H9 (cell line): ENCODE results near the gene CNKSR1. TPM values are rescaled to one million over a fixed set of nuclear protein-coding genes. Genes with fewer than 3 reads are reported as not detected.

ENCODE experiments used
- DNase-seq: peaks from one replicate; pipeline ENCODE4 v3.0.0-alpha.2; 2017
- H2AFZ ChIP-seq: one replicate; pipeline ENCODE4 v1.6.1; 2013; ENCODE audit warnings: mild to moderate bottlenecking, low read length, control low read depth, moderate library complexity
- H2AK5ac ChIP-seq: 2 replicates; pipeline ENCODE4 v1.6.1; 2013; ENCODE audit warnings: low read length, control low read depth, mixed read lengths; ENCODE audit not compliant: insufficient read length
- H2BK120ac ChIP-seq: one replicate; pipeline ENCODE4 v1.6.1; 2013; ENCODE audit warnings: low read depth, mild to moderate bottlenecking, low read length, control low read depth, inconsistent platforms; ENCODE audit not compliant: poor library complexity, severe bottlenecking
- H2BK12ac ChIP-seq: 2 replicates; pipeline ENCODE4 v1.6.1; 2013; ENCODE audit warnings: low read length, control low read depth, mixed read lengths, low read depth; ENCODE audit not compliant: insufficient read length
- H2BK15ac ChIP-seq: 2 replicates; pipeline ENCODE4 v1.6.1; 2013; ENCODE audit warnings: low read depth, low read length, control low read depth
- H2BK20ac ChIP-seq: one replicate; pipeline ENCODE4 v1.6.1; 2013; ENCODE audit warnings: low read depth, mild to moderate bottlenecking, low read length, control low read depth, inconsistent platforms; ENCODE audit not compliant: poor library complexity, severe bottlenecking
- H2BK5ac ChIP-seq: 2 replicates; pipeline ENCODE4 v1.6.1; 2013; ENCODE audit warnings: low read length, control low read depth, mixed read lengths; ENCODE audit not compliant: insufficient read length
- H3K14ac ChIP-seq: 2 replicates; pipeline ENCODE4 v1.6.1; 2013; ENCODE audit warnings: low read length, control low read depth; ENCODE audit not compliant: insufficient read depth
- H3K18ac ChIP-seq: 2 replicates; pipeline ENCODE4 v1.6.1; 2013; ENCODE audit warnings: low read depth, mild to moderate bottlenecking, mixed read lengths, low read length, control low read depth; ENCODE audit not compliant: insufficient read length
- H3K23ac ChIP-seq: 2 replicates; pipeline ENCODE4 v1.6.1; 2013; ENCODE audit warnings: low read length, control low read depth, mixed read lengths, low read depth; ENCODE audit not compliant: insufficient read length
- H3K23me2 ChIP-seq: 2 replicates; pipeline ENCODE4 v1.6.1; 2013; ENCODE audit warnings: low read depth, mild to moderate bottlenecking, mixed read lengths, low read length, control low read depth; ENCODE audit not compliant: insufficient read length, poor library complexity, severe bottlenecking
- H3K27ac ChIP-seq: 2 replicates; pipeline ENCODE4 v1.5.1; 2013; ENCODE audit warnings: low read length, control low read depth, mixed read lengths, low read depth; ENCODE audit not compliant: insufficient read length
- H3K27me3 ChIP-seq: 2 replicates; pipeline ENCODE4 v1.6.1; 2013; ENCODE audit warnings: low read length, control low read depth, inconsistent platforms; ENCODE audit not compliant: insufficient read depth
- H3K4ac ChIP-seq: 2 replicates; pipeline ENCODE4 v1.6.1; 2013; ENCODE audit warnings: low read depth, mild to moderate bottlenecking, control low read depth, inconsistent platforms, low read length, moderate library complexity
- H3K4me1 ChIP-seq: 2 replicates; pipeline ENCODE4 v1.6.1; 2013; ENCODE audit warnings: low read length, control low read depth, inconsistent platforms; ENCODE audit not compliant: insufficient read depth
- H3K4me2 ChIP-seq: 2 replicates; pipeline ENCODE4 v1.6.1; 2013; ENCODE audit warnings: low read length, control low read depth, mixed read lengths; ENCODE audit not compliant: insufficient read length, insufficient read depth
- H3K56ac ChIP-seq: 2 replicates; pipeline ENCODE4 v1.6.1; 2013; ENCODE audit warnings: low read depth, mild to moderate bottlenecking, mixed read lengths, low read length, control low read depth; ENCODE audit not compliant: insufficient read length
- H3K79me1 ChIP-seq: 2 replicates; pipeline ENCODE4 v1.6.1; 2013; ENCODE audit warnings: low read depth, mild to moderate bottlenecking, moderate library complexity, low read length, control low read depth, inconsistent platforms; ENCODE audit not compliant: insufficient read depth, poor library complexity, severe bottlenecking
- H3K79me2 ChIP-seq: 2 replicates; pipeline ENCODE4 v1.6.1; 2013; ENCODE audit warnings: low read length, control low read depth, inconsistent platforms; ENCODE audit not compliant: insufficient read depth
- H3K9ac ChIP-seq: 2 replicates; pipeline ENCODE4 v1.6.1; 2013; ENCODE audit warnings: low read length, control low read depth, mixed read lengths; ENCODE audit not compliant: insufficient read length; ENCODE audit errors: extremely low read depth
- H3K9me3 ChIP-seq: one replicate; pipeline ENCODE4 v1.6.1; 2013; ENCODE audit warnings: low read depth, low read length, inconsistent platforms; ENCODE audit not compliant: control insufficient read depth
- H3T11ph ChIP-seq: one replicate; pipeline ENCODE4 v1.6.1; 2013; ENCODE audit warnings: mild to moderate bottlenecking, low read length, control low read depth, inconsistent platforms
- H4K20me1 ChIP-seq: one replicate; pipeline ENCODE4 v1.6.1; 2013; ENCODE audit not compliant: control insufficient read depth, insufficient read length, insufficient read depth
- H4K5ac ChIP-seq: 2 replicates; pipeline ENCODE4 v1.6.1; 2013; ENCODE audit warnings: low read depth, mild to moderate bottlenecking, mixed read lengths, low read length, control low read depth; ENCODE audit not compliant: insufficient read length
- H4K8ac ChIP-seq: replicated peaks from 2 replicates; pipeline ENCODE4 v1.6.1; 2013; ENCODE audit warnings: low read length, control low read depth, mixed read lengths, low read depth; ENCODE audit not compliant: insufficient read length
- H4K91ac ChIP-seq: 2 replicates; pipeline ENCODE4 v1.6.1; 2013; ENCODE audit warnings: low read depth, mild to moderate bottlenecking, moderate library complexity, mixed read lengths, low read length, control low read depth; ENCODE audit not compliant: insufficient read length
- H3K27ac Mint-ChIP-seq, 3 experiments: 2 replicates in 2 of 3; 3 replicates in 1 of 3; pipeline ENCODE4 v1.8.0; 2020 to 2021; ENCODE audit warnings: mixed read lengths in 3 of 3, mild to moderate bottlenecking in 1 of 3, moderate library complexity in 1 of 3
- H3K27me3 Mint-ChIP-seq: 2 replicates; pipeline ENCODE4 v1.8.0; 2021; ENCODE audit warnings: low read depth, mild to moderate bottlenecking, moderate library complexity, mixed read lengths
- H3K36me3 Mint-ChIP-seq, 3 experiments: 2 replicates in 2 of 3; 3 replicates in 1 of 3; pipeline ENCODE4 v1.8.0; 2020 to 2021; ENCODE audit warnings: low read depth in 3 of 3, mixed read lengths in 3 of 3; ENCODE audit not compliant: insufficient read depth in 1 of 3
- H3K4me1 Mint-ChIP-seq, 2 experiments: 2 replicates each; pipeline ENCODE4 v1.8.0; 2020; ENCODE audit warnings: mixed read lengths in 2 of 2
- H3K4me3 Mint-ChIP-seq, 2 experiments: 2 replicates in 1 of 2; 3 replicates in 1 of 2; pipeline ENCODE4 v1.8.0; 2020 to 2021; ENCODE audit warnings: mild to moderate bottlenecking in 2 of 2, mixed read lengths in 2 of 2, moderate library complexity in 1 of 2
- H3K9me3 Mint-ChIP-seq, 2 experiments: 2 replicates in 1 of 2; 3 replicates in 1 of 2; pipeline ENCODE4 v1.8.0; 2020; ENCODE audit warnings: mild to moderate bottlenecking in 2 of 2, mixed read lengths in 2 of 2, moderate library complexity in 1 of 2
- CTCF ChIP-seq: fragments of 200-600 bp; sonication (generic); conservative IDR thresholded peaks from 3 replicates; pipeline ENCODE4 v1.8.0; 2021; ENCODE audit warnings: antibody characterized with exemption, mild to moderate bottlenecking
- WGBS: extraction: QIAGEN DNeasy Blood & Tissue Kit; methylation state at CpG from one replicate; pipeline ENCODE4 v1.1.7; 2013; ENCODE audit warnings: missing lambda C conversion rate, low lambda C conversion rate, mixed read lengths; ENCODE audit not compliant: insufficient read length; ENCODE audit errors: extremely low coverage; 5-methylcytosine and 5-hydroxymethylcytosine counted together
- total RNA-seq: library from RNA; stranded (reverse); gene quantifications from 2 replicates; pipeline ENCODE4 v1.2.1, GENCODE V29; 2021

The CNKSR1 gene
- total RNA-seq, 1 experiment from 2014 or later, result 26.3 TPM

DNA sequence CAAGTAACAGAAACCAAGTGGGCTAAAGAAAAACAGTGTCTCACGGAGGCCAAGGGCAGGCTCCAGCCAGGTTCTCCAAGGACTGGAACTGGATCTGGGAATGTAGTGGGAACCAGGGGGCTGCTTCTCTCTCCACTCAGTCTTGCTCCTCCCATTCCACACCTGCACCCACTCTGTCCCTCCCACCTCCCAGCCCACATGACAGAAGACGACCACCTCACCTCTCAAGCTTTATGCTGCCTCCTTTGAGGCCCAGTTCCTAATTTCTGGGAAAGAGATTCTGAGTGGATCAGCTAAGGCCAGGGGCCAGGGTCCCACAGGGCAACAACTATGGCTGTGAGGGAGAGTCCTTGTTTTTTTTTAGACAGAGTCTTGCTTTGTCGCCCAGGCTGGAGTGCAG lies 38.0 kb downstream of the CNKSR1 start:
- TF ChIP-seq CTCF, result no peak
- H3K4me3 Mint-ChIP-seq, result no peak overlapping the region
- Histone ChIP-seq H3K18ac (no peak overlapping the region), H3T11ph (no peak overlapping the region), H3K9ac (no peak overlapping the region), H2AK5ac (no peak overlapping the region), H3K9me3 (no peaks in the 10 kb centered on the region), H3K79me1 (no peaks in the 10 kb centered on the region), H3K27ac (no peak overlapping the region), H3K4me2 (no peak overlapping the region), H2BK15ac (no peak overlapping the region), H4K8ac (no peak overlapping the region), H2BK5ac (no peak overlapping the region), H2BK12ac (no peak overlapping the region), H4K20me1 (no peaks in the 10 kb centered on the region), H4K91ac (no peak overlapping the region), H2BK20ac (no peak overlapping the region), H3K56ac (no peak overlapping the region), H3K14ac (no peak overlapping the region), H2AFZ (no peak overlapping the region), H3K4ac (no peak overlapping the region), H3K4me1 (no peaks in the 10 kb centered on the region), H4K5ac (no peak overlapping the region), H2BK120ac (no peak overlapping the region), H3K27me3 (no peaks in the 10 kb centered on the region), H3K23me2 (no peaks in the 10 kb centered on the region), H3K23ac (no peak overlapping the region), H3K79me2 (no peaks in the 10 kb centered on the region)
- H3K27me3 Mint-ChIP-seq, result no peaks in the 10 kb centered on the region; the same call in none of the 2 replicates
- H3K36me3 Mint-ChIP-seq, result no peaks in the 10 kb centered on the region
- no peak overlapping the region for H3K27ac Mint-ChIP-seq
- no peak for DNase-seq
- no peaks in the 10 kb centered on the region for H3K9me3 Mint-ChIP-seq
- no CpG with 5 or more reads among the region's 3 CpGs for WGBS
- peaks cover 9 to 11% of the 10 kb centered on the region in 2 experiments for H3K4me1 Mint-ChIP-seq
